IMR-90 (cell line): ENCODE data around the gene SLC9A5. TPM values are rescaled to one million over a fixed set of nuclear protein-coding genes. Genes with fewer than 3 reads are reported as not detected.
A peak's percentile ranks its signal among the peaks of the same experiment; 100 is the strongest.

Experiments
- ATAC-seq: fragments of 200-7000 bp; cut with Tn5 transposase; 2 replicates; pipeline ENCODE4 v1.9.1; 2020; ENCODE audit warnings: low read depth, mild to moderate bottlenecking, moderate library complexity
- BruUV-seq: library from RNA; stranded (reverse); fragments of 400-500 nt; replicated peaks from 2 replicates; lab custom pipeline; 2021; lab: Mats Ljungman, UMichigan
- CTCF ChIA-PET: fragments of 300-600 bp; formaldehyde crosslinking; extraction: SDS; loops from one replicate; lab custom pipeline; 2021; ENCODE audit warnings: antibody characterized with exemption; lab: Yijun Ruan, JAX
- POLR2A ChIA-PET: fragments of 300-600 bp; sonication (Branson Sonifier 250); formaldehyde crosslinking; loops from one replicate; lab custom pipeline; 2022; ENCODE audit warnings: antibody characterized with exemption; ENCODE audit not compliant: unreplicated experiment; lab: Charles Lee
- DNase-seq: peaks from one replicate; pipeline ENCODE4 v3.0.0; 2013
- H2AFZ ChIP-seq: replicated peaks from 2 replicates; pipeline ENCODE3; 2013; ENCODE audit warnings: low read length, mild to moderate bottlenecking; ENCODE audit not compliant: poor library complexity
- H2AK5ac ChIP-seq: 2 replicates; pipeline ENCODE4 v1.6.1; 2013; ENCODE audit warnings: low read depth, low read length, inconsistent platforms
- H2AK9ac ChIP-seq: replicated peaks from 2 replicates; pipeline ENCODE3; 2013; ENCODE audit warnings: mild to moderate bottlenecking, low read depth, low read length, moderate library complexity; ENCODE audit not compliant: poor library complexity
- H2BK120ac ChIP-seq: 2 replicates; pipeline ENCODE4 v1.6.1; 2013; ENCODE audit warnings: low read depth, low read length, inconsistent platforms
- H2BK15ac ChIP-seq: 3 replicates; pipeline ENCODE4 v1.6.1; 2013; ENCODE audit warnings: low read depth, low read length, inconsistent platforms
- H2BK20ac ChIP-seq: 2 replicates; pipeline ENCODE4 v1.6.1; 2013; ENCODE audit warnings: low read depth, mild to moderate bottlenecking, inconsistent platforms, low read length, moderate library complexity
- H2BK5ac ChIP-seq: 2 replicates; pipeline ENCODE4 v1.6.1; 2013; ENCODE audit warnings: mild to moderate bottlenecking, low read depth, low read length, inconsistent platforms; ENCODE audit not compliant: poor library complexity, severe bottlenecking
- H3K14ac ChIP-seq: replicated peaks from 2 replicates; pipeline ENCODE4 v1.6.1; 2013; ENCODE audit warnings: low read depth, low read length, inconsistent platforms
- H3K18ac ChIP-seq: 2 replicates; pipeline ENCODE4 v1.6.1; 2013; ENCODE audit warnings: low read depth, low read length, control low read depth
- H3K23ac ChIP-seq: 2 replicates; pipeline ENCODE4 v1.6.1; 2013; ENCODE audit warnings: low read depth, low read length, inconsistent platforms
- H3K27ac ChIP-seq: 2 replicates; pipeline ENCODE4 v1.5.1; 2013; ENCODE audit warnings: mild to moderate bottlenecking, control low read depth, low read length; ENCODE audit not compliant: insufficient read depth
- H3K27me3 ChIP-seq: 2 replicates; pipeline ENCODE4 v1.6.1; 2013; ENCODE audit warnings: low read length; ENCODE audit not compliant: control insufficient read depth, insufficient read depth
- H3K36me3 ChIP-seq: 2 replicates; pipeline ENCODE4 v1.6.1; 2013; ENCODE audit warnings: low read length, mixed read lengths; ENCODE audit not compliant: control insufficient read depth, insufficient read depth
- H3K4ac ChIP-seq: 2 replicates; pipeline ENCODE4 v1.6.1; 2013; ENCODE audit warnings: low read depth, low read length, inconsistent platforms
- H3K4me1 ChIP-seq: 2 replicates; pipeline ENCODE4 v1.6.1; 2013; ENCODE audit warnings: low read length, mixed read lengths; ENCODE audit not compliant: control insufficient read depth, insufficient read depth
- H3K4me2 ChIP-seq: 2 replicates; pipeline ENCODE4 v1.6.1; 2013; ENCODE audit warnings: low read depth, mild to moderate bottlenecking, control low read depth, low read length, moderate library complexity
- H3K4me3 ChIP-seq: 2 replicates; pipeline ENCODE4 v1.5.1; 2013; ENCODE audit warnings: low read depth, mild to moderate bottlenecking, control low read depth, low read length, moderate library complexity; ENCODE audit not compliant: insufficient read depth
- H3K56ac ChIP-seq: 2 replicates; pipeline ENCODE4 v1.6.1; 2013; ENCODE audit warnings: low read length, inconsistent platforms; ENCODE audit not compliant: insufficient read depth; ENCODE audit errors: extremely low read depth
- H3K79me1 ChIP-seq, 2 experiments: 2 replicates each; pipeline ENCODE4 v1.6.1; 2013; ENCODE audit warnings: low read length in 2 of 2, inconsistent platforms in 1 of 2, low read depth in 1 of 2
- H3K9ac ChIP-seq: 2 replicates; pipeline ENCODE4 v1.6.1; 2013; ENCODE audit warnings: low read depth, low read length, control low read depth
- H3K9me1 ChIP-seq: 2 replicates; pipeline ENCODE4 v1.6.1; 2013; ENCODE audit warnings: low read length, inconsistent platforms; ENCODE audit not compliant: insufficient read depth
- H3K9me3 ChIP-seq: 2 replicates; pipeline ENCODE4 v1.6.1; 2013; ENCODE audit warnings: low read length; ENCODE audit not compliant: control insufficient read depth, insufficient read depth
- H4K20me1 ChIP-seq: 2 replicates; pipeline ENCODE4 v1.6.1; 2013; ENCODE audit warnings: low read length, inconsistent platforms; ENCODE audit not compliant: insufficient read depth
- H4K5ac ChIP-seq: 2 replicates; pipeline ENCODE4 v1.6.1; 2013; ENCODE audit warnings: mild to moderate bottlenecking, low read depth, low read length, control low read depth
- H4K8ac ChIP-seq, 2 experiments: 2 replicates each; pipeline ENCODE4 v1.6.1; 2013; ENCODE audit warnings: low read depth in 2 of 2, low read length in 2 of 2, control low read depth in 1 of 2, inconsistent platforms in 1 of 2
- H4K91ac ChIP-seq: 2 replicates; pipeline ENCODE4 v1.6.1; 2013; ENCODE audit warnings: low read depth, low read length, inconsistent platforms; ENCODE audit not compliant: insufficient read depth
- BHLHE40 ChIP-seq: fragments of 150-350 bp; IDR thresholded peaks from 2 replicates; pipeline ENCODE4 v1.6.1; 2016; ENCODE audit warnings: mild to moderate bottlenecking, low read depth, low read length
- CEBPB ChIP-seq: IDR thresholded peaks from 2 replicates; pipeline ENCODE4 v1.6.1; 2012; ENCODE audit warnings: low read depth, low read length, improper control_type of control experiment
- CHD1 ChIP-seq: IDR thresholded peaks from 2 replicates; pipeline ENCODE4 v1.6.1; 2012; ENCODE audit warnings: low read depth, low read length, improper control_type of control experiment
- FOS ChIP-seq: fragments of 150-350 bp; IDR thresholded peaks from 2 replicates; pipeline ENCODE4 v1.6.1; 2016; ENCODE audit warnings: low read depth, low read length
- MAFK ChIP-seq: IDR thresholded peaks from 2 replicates; pipeline ENCODE4 v1.6.1; 2012; ENCODE audit warnings: low read depth, low read length, improper control_type of control experiment
- MAZ ChIP-seq: IDR thresholded peaks from 2 replicates; pipeline ENCODE4 v1.6.1; 2012; ENCODE audit warnings: low read depth, mild to moderate bottlenecking, low read length, improper control_type of control experiment, moderate library complexity, borderline replicate concordance
- MXI1 ChIP-seq: IDR thresholded peaks from 2 replicates; pipeline ENCODE4 v1.6.1; 2012; ENCODE audit warnings: low read depth, mild to moderate bottlenecking, low read length, moderate library complexity, borderline replicate concordance
- POLR2A ChIP-seq: IDR thresholded peaks from 2 replicates; pipeline ENCODE4 v1.6.1; 2012; ENCODE audit warnings: mild to moderate bottlenecking, low read depth, low read length
- RAD21 ChIP-seq: IDR thresholded peaks from 2 replicates; pipeline ENCODE4 v1.6.1; 2012; ENCODE audit warnings: low read length, improper control_type of control experiment
- RCOR1 ChIP-seq: IDR thresholded peaks from 2 replicates; pipeline ENCODE4 v1.6.1; 2012; ENCODE audit warnings: mild to moderate bottlenecking, low read length, improper control_type of control experiment; ENCODE audit not compliant: insufficient replicate concordance
- RFX5 ChIP-seq: IDR thresholded peaks from 2 replicates; pipeline ENCODE4 v1.8.0; 2012; ENCODE audit warnings: low read depth, mild to moderate bottlenecking, low read length, moderate library complexity
- SMC3 ChIP-seq: fragments of 150-350 bp; IDR thresholded peaks from 2 replicates; pipeline ENCODE4 v1.6.1; 2016; ENCODE audit warnings: low read depth, mild to moderate bottlenecking, antibody characterized with exemption, low read length, moderate library complexity
- WGBS, 2 experiments: methylation state at CpG; one replicate each; pipeline versions ENCODE4 v1.1.5 to v1.1.7; 2013; ENCODE audit warnings: missing lambda C conversion rate in 2 of 2; ENCODE audit not compliant: insufficient read length in 1 of 2; ENCODE audit errors: extremely low coverage in 2 of 2; 5-methylcytosine and 5-hydroxymethylcytosine counted together
- dilution Hi-C: fragments of 300-500 bp; cut with HindIII; formaldehyde crosslinking; loops from one replicate; pipeline ENCODE4 v1.14.3; 2018; ENCODE audit warnings: low sequenced_read_pairs; ENCODE audit not compliant: unreplicated experiment
- in situ Hi-C: fragments of 300-500 bp; cut with MboI; formaldehyde crosslinking; loops from 3 replicates; pipeline ENCODE4 v1.14.3; 2019; ENCODE audit warnings: low sequenced_read_pairs, inconsistent platforms, mixed read lengths
- intact Hi-C: fragments of 100-400 bp; cut with micrococcal nuclease; formaldehyde crosslinking; loops from 2 replicates; pipeline ENCODE4 v1.10.0; 2022
- polyA plus RNA-seq, 3 experiments: library from polyadenylated mRNA; depleted of rRNA; stranded (reverse); fragments of >200 nt; gene quantifications; 2 replicates each; pipeline ENCODE4 v1.2.3, GENCODE V29; 2012; ENCODE audit warnings: low replicate concordance in 1 of 3
- total RNA-seq: library from RNA; depleted of rRNA; stranded (reverse); fragments of >200 nt; gene quantifications from 2 replicates; pipeline ENCODE4 v1.2.3, GENCODE V29; 2012
- TF ChIP-seq, protein P1 (sequence below): fragments of 150-350 bp; IDR thresholded peaks from 2 replicates; pipeline ENCODE4 v1.6.1; 2017; ENCODE audit warnings: mild to moderate bottlenecking, antibody characterized with exemption, low read length, low read depth
- TF ChIP-seq, protein P2 (sequence below): fragments of 150-350 bp; IDR thresholded peaks from 2 replicates; pipeline ENCODE4 v1.6.1; 2016; ENCODE audit warnings: low read depth, mild to moderate bottlenecking, low read length, moderate library complexity, borderline replicate concordance
- TF ChIP-seq, protein P3 (sequence below): conservative IDR thresholded peaks from 2 replicates; pipeline ENCODE4 v1.5.1; 2012; ENCODE audit warnings: mild to moderate bottlenecking, low read depth, low read length, improper control_type of control experiment

Gene SLC9A5
- total and polyA plus RNA-seq, 2 of the 4 experiments (the other 2 are of a cell fraction): 1.8 to 5.7 TPM

DNA sequence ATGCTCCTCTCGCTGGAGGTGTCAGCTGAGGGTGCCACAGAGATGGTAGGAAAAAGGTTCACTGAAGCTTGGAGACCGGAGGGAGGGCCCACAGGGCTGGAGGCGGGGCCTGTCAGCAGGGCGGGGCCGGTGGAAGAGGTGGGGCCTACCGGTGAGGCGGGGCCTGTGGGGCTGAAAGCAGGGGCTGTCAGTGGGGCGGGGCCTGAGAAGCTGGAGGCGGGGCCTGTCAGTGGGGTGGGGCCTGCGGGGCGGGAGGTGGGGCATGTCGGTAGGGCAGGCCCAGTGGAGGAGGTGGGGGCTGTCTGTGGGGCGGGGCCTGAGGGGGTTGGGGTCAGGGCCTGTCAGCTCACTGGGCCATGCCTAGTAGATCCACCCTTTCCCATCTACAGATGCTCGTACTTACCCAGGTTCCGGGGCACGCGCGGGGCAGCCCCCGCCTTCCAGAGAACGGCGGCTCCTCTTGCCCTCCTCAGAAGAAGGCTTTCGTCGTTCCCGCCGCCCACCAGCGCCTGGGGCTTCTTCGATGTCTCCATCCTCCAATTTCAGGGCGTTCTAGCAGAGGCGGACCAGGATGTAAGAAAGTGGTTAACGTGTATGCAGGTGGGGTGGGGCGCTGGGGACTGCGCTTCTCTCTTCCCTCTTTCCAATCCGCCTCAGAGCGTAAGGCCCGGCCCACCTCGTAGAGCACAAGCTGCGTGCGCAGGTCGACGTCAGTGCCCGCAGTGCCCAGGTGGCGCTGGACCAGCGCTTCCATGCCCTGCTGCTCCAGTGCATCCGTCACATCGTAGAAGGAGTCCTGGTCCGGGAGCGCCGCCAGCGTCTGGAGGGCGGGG, 12.0 kb upstream of the SLC9A5 start:
- Histone ChIP-seq H2BK20ac (no peak overlapping the region), H3K23ac (no peak overlapping the region), H3K27me3 (no peaks in the 10 kb centered on the region), H3K36me3 (peaks cover 57% of the 10 kb centered on the region), H3K9ac (no peak overlapping the region), H3K4ac (no peak overlapping the region), H3K56ac (no peak overlapping the region), H3K27ac (no peak overlapping the region), H2BK120ac (no peak overlapping the region), H4K8ac (no peak overlapping the region), H3K9me3 (no peaks in the 10 kb centered on the region), H3K79me1 (peaks cover 22 to 62% of the 10 kb centered on the region in 2 experiments; a peak in 3 of 4 replicates), H2AK9ac (peak overlapping the region; percentile 23), H3K4me3 (no peak overlapping the region), H4K91ac (no peak overlapping the region), H4K5ac (no peak overlapping the region), H3K9me1 (peaks cover 17% of the 10 kb centered on the region), H2AK5ac (no peak overlapping the region), H3K14ac (no peak overlapping the region), H3K18ac (no peak overlapping the region), H3K4me2 (no peak overlapping the region), H4K20me1 (no peaks in the 10 kb centered on the region; the same call in 1 of the 2 replicates), H2BK15ac (no peak overlapping the region), H3K4me1 (peaks cover 15% of the 10 kb centered on the region), H2BK5ac (no peak overlapping the region), H2AFZ (no peak overlapping the region)
- CTCF ChIA-PET: no interaction called here
- DNase-seq: peak; percentile 31
- in situ Hi-C loops (no loop called here), intact Hi-C loops (no loop called here), dilution Hi-C loops (no loop called here)
- TF ChIP-seq, protein P1, sequence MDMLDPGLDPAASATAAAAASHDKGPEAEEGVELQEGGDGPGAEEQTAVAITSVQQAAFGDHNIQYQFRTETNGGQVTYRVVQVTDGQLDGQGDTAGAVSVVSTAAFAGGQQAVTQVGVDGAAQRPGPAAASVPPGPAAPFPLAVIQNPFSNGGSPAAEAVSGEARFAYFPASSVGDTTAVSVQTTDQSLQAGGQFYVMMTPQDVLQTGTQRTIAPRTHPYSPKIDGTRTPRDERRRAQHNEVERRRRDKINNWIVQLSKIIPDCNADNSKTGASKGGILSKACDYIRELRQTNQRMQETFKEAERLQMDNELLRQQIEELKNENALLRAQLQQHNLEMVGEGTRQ: no peak
- TF ChIP-seq CHD1 (no peak), CEBPB (no peak), POLR2A (no peak), FOS (no peak), MXI1 (no peak), MAZ (no peak), RFX5 (no peak), SMC3 (no peak), RCOR1 (no peak), BHLHE40 (no peak), MAFK (no peak), RAD21 (no peak)
- TF ChIP-seq, protein P2, sequence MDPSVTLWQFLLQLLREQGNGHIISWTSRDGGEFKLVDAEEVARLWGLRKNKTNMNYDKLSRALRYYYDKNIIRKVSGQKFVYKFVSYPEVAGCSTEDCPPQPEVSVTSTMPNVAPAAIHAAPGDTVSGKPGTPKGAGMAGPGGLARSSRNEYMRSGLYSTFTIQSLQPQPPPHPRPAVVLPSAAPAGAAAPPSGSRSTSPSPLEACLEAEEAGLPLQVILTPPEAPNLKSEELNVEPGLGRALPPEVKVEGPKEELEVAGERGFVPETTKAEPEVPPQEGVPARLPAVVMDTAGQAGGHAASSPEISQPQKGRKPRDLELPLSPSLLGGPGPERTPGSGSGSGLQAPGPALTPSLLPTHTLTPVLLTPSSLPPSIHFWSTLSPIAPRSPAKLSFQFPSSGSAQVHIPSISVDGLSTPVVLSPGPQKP: no peak
- TF ChIP-seq, protein P3, sequence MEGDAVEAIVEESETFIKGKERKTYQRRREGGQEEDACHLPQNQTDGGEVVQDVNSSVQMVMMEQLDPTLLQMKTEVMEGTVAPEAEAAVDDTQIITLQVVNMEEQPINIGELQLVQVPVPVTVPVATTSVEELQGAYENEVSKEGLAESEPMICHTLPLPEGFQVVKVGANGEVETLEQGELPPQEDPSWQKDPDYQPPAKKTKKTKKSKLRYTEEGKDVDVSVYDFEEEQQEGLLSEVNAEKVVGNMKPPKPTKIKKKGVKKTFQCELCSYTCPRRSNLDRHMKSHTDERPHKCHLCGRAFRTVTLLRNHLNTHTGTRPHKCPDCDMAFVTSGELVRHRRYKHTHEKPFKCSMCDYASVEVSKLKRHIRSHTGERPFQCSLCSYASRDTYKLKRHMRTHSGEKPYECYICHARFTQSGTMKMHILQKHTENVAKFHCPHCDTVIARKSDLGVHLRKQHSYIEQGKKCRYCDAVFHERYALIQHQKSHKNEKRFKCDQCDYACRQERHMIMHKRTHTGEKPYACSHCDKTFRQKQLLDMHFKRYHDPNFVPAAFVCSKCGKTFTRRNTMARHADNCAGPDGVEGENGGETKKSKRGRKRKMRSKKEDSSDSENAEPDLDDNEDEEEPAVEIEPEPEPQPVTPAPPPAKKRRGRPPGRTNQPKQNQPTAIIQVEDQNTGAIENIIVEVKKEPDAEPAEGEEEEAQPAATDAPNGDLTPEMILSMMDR: no peak
- ATAC-seq: peak; percentile 42
- WGBS, 2 experiments: 82% methylated on average over 7 of the region's 50 CpGs; no CpG with 5 or more reads in 1 of the 2 experiments
- POLR2A ChIA-PET: no interaction called here
- BruUV-seq: no TSS peak
